Vagina (tissue), 2 donors: ENCODE data around the gene CHMP3. TPM values are rescaled to one million over a fixed set of nuclear protein-coding genes. Genes with fewer than 3 reads are reported as not detected.

Experiments used
- DNase-seq, 2 donors: peaks; one replicate each; pipeline ENCODE4 v3.0.0-alpha.2; 2017; ENCODE audit errors: extremely low spot score in 2 of 2
- H3K27ac ChIP-seq: fragments of 200-600 bp; sonication (generic); one replicate; pipeline ENCODE4 v1.5.1; 2019
- H3K27me3 ChIP-seq: fragments of 200-600 bp; sonication (generic); one replicate; pipeline ENCODE4 v1.5.1; 2019
- H3K36me3 ChIP-seq, 2 donors: fragments of 200-600 bp; sonication (generic); one replicate each; pipeline ENCODE4 v1.5.1; 2017 to 2019
- H3K4me1 ChIP-seq: fragments of 200-600 bp; sonication (generic); one replicate; pipeline ENCODE4 v1.5.1; 2019
- H3K4me3 ChIP-seq, 2 donors: fragments of 200-600 bp; sonication (generic); 1 replicate in 1 of 2; 2 replicates in 1 of 2; pipeline ENCODE4 v1.5.1; 2016 to 2019
- H3K9me3 ChIP-seq: fragments of 200-600 bp; sonication (generic); one replicate; pipeline ENCODE4 v1.5.1; 2019
- POLR2A ChIP-seq, 2 donors: fragments of 450-650 bp; IDR thresholded peaks; one replicate each; pipeline ENCODE4 v1.6.1; 2017; ENCODE audit warnings: antibody characterized with exemption in 2 of 2, mild to moderate bottlenecking in 2 of 2, moderate library complexity in 2 of 2
- POLR2AphosphoS5 ChIP-seq, 2 donors: sonication (generic); formaldehyde crosslinking; IDR thresholded peaks; one replicate each; pipeline ENCODE4 v1.9.0; 2017; ENCODE audit warnings: antibody characterized with exemption in 2 of 2, mild to moderate bottlenecking in 2 of 2, low read depth in 1 of 2; ENCODE audit not compliant: insufficient read depth in 1 of 2
- intact Hi-C: fragments of 100-400 bp; cut with DNase I; formaldehyde crosslinking; loops from one replicate; pipeline ENCODE4 v1.15.1; 2023
- total RNA-seq: library from RNA; depleted of rRNA; stranded (reverse); fragments of >200 nt; gene quantifications from one replicate; pipeline ENCODE4 v1.2.3, GENCODE V29; 2016
- TF ChIP-seq, protein P1 (sequence below), 3 experiments: fragments of 450-650 bp in 2 of 3; fragments of 200-600 bp in 1 of 3; sonication (generic) in 1 of 3; IDR thresholded peaks; one replicate each; pipeline ENCODE4 v1.5.1; 2017 to 2019; ENCODE audit warnings: antibody characterized with exemption in 3 of 3, mild to moderate bottlenecking in 2 of 3, moderate library complexity in 2 of 3

The CHMP3 gene
- total RNA-seq, 1 donor from 2014 or later, result 49.6 TPM

- Histone ChIP-seq H3K4me1 (no peaks in the 10 kb centered on the region), H3K4me3 (no peak overlapping the region), H3K27me3 (no peaks in the 10 kb centered on the region), H3K36me3 (peaks cover 0 to 3% of the 10 kb centered on the region in 2 donors), H3K27ac (no peak overlapping the region), H3K9me3 (no peaks in the 10 kb centered on the region)
- intact Hi-C loops, result no loop called here
- TF ChIP-seq, protein P1, sequence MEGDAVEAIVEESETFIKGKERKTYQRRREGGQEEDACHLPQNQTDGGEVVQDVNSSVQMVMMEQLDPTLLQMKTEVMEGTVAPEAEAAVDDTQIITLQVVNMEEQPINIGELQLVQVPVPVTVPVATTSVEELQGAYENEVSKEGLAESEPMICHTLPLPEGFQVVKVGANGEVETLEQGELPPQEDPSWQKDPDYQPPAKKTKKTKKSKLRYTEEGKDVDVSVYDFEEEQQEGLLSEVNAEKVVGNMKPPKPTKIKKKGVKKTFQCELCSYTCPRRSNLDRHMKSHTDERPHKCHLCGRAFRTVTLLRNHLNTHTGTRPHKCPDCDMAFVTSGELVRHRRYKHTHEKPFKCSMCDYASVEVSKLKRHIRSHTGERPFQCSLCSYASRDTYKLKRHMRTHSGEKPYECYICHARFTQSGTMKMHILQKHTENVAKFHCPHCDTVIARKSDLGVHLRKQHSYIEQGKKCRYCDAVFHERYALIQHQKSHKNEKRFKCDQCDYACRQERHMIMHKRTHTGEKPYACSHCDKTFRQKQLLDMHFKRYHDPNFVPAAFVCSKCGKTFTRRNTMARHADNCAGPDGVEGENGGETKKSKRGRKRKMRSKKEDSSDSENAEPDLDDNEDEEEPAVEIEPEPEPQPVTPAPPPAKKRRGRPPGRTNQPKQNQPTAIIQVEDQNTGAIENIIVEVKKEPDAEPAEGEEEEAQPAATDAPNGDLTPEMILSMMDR (IDR thresholded peaks at IDR 0.05), result no peak
- TF ChIP-seq POLR2AphosphoS5 (IDR thresholded peaks at IDR 0.05; ENCODE audit: insufficient read depth in 1 of 2, low read depth in 1 of 2), result no peak
- DNase-seq, result no peak
Measured at GRCh38 chr2:86543793-86544192, 19.4 kb downstream of the CHMP3 start.

DNA sequence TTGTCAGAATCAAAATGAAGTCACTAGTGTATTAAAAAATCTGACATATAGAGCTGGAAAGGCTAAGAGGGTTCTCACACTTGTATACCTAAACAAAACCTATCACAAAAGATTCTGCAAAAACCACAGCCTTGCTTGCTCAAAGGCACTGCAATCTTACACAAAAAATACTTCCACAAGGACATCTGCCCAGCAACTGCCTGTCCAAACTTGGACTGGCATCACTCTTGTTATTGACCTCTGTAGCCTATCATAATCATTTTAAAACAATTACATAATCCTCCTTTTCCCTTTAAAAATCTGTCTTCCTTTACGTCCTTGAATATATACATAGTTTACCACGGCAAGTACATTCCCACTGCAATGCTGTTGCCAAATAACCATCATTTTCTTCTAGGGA lies 19.9 kb downstream of the CHMP3 start:
- H3K4me1 ChIP-seq, result no peaks in the 10 kb centered on the region
- no peak overlapping the region for H3K4me3 ChIP-seq
- H3K27ac ChIP-seq, result no peak overlapping the region
- no peaks in the 10 kb centered on the region for H3K27me3 ChIP-seq
- DNase-seq, result no peak
- intact Hi-C loops, result no loop called here
- no peaks in the 10 kb centered on the region for H3K36me3 ChIP-seq
- no peaks in the 10 kb centered on the region for H3K9me3 ChIP-seq
- TF ChIP-seq POLR2AphosphoS5 (IDR thresholded peaks at IDR 0.05; ENCODE audit: insufficient read depth in 1 of 2, low read depth in 1 of 2) (no peak), POLR2A (IDR thresholded peaks at IDR 0.05) (no peak)
- TF ChIP-seq, protein P1 (IDR thresholded peaks at IDR 0.05), result no peak

GRCh38 chr2:86542814-86543213 lies 20.4 kb downstream of the CHMP3 start:
- H3K36me3 ChIP-seq, result no peaks in the 10 kb centered on the region
- TF ChIP-seq, protein P1 (IDR thresholded peaks at IDR 0.05), result no peak
- no peak for TF ChIP-seq POLR2AphosphoS5 (IDR thresholded peaks at IDR 0.05; ENCODE audit: insufficient read depth in 1 of 2, low read depth in 1 of 2)
- no peak for TF ChIP-seq POLR2A (IDR thresholded peaks at IDR 0.05)
- intact Hi-C loops, result no loop called here
- H3K9me3 ChIP-seq, result no peaks in the 10 kb centered on the region
- H3K4me3 ChIP-seq, result no peak overlapping the region
- no peak overlapping the region for H3K27ac ChIP-seq
- no peaks in the 10 kb centered on the region for H3K4me1 ChIP-seq
- DNase-seq, result no peak
- H3K27me3 ChIP-seq, result no peaks in the 10 kb centered on the region

DNA sequence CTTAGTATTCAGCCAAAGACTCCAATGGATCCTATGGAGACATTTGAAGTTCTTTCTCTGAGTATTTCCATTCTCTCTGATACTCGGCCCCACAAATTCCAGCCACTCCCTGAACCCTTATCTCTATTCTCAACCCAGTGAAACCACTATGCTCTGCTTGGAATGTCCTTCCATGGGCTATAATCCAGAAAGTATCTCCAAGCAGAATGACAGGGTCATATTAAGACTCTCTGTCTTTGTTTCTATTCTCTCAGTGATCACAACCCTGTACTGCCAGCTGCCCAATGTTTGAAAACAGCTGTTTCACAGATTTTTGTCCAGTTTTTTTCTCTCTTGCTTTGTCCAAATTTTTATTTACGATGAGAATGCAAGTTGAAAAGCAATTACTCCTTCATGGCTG lies 21.9 kb downstream of the CHMP3 start:
- no peaks in the 10 kb centered on the region for H3K4me1 ChIP-seq
- H3K9me3 ChIP-seq, result no peaks in the 10 kb centered on the region
- no peak overlapping the region for H3K4me3 ChIP-seq
- intact Hi-C loops, result no loop called here
- H3K36me3 ChIP-seq, result no peaks in the 10 kb centered on the region
- H3K27ac ChIP-seq, result no peak overlapping the region
- DNase-seq, result no peak
- no peak for TF ChIP-seq POLR2A (IDR thresholded peaks at IDR 0.05)
- TF ChIP-seq, protein P1 (IDR thresholded peaks at IDR 0.05), result no peak
- TF ChIP-seq POLR2AphosphoS5 (IDR thresholded peaks at IDR 0.05; ENCODE audit: insufficient read depth in 1 of 2, low read depth in 1 of 2), result no peak
- no peaks in the 10 kb centered on the region for H3K27me3 ChIP-seq

DNA sequence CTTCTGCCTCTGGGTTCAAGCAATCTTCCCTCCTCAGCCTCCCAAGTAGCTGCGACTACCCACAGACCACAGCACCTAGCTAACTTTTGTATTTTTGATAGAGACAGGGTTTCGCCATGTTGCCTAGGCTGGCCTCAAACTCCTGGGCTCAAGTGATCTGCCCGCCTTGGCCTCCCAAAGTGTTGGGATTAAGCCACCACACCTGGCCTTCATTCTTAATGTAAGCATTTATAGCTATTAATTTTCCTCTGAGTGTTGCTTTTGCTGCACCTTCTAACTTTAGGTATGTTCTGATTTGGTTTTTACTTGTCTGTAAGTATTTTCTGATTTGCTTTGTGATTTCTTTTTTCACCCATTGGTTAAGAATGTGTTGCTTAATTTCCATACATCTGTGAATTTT lies 29.7 kb downstream of the CHMP3 start:
- TF ChIP-seq POLR2AphosphoS5 (IDR thresholded peaks at IDR 0.05; ENCODE audit: insufficient read depth in 1 of 2, low read depth in 1 of 2) (no peak), POLR2A (IDR thresholded peaks at IDR 0.05) (no peak)
- intact Hi-C loops, result no loop called here

More for the DNA sequence above, 29.7 kb downstream of the CHMP3 start:
- Histone ChIP-seq H3K27ac (no peak overlapping the region), H3K27me3 (no peaks in the 10 kb centered on the region), H3K9me3 (no peaks in the 10 kb centered on the region), H3K4me3 (no peak overlapping the region), H3K36me3 (peaks cover 0 to 5% of the 10 kb centered on the region in 2 donors), H3K4me1 (no peaks in the 10 kb centered on the region)
- DNase-seq, result no peak
